ENCODE data around the gene KCNJ10.

KCNJ10 gene

DNA sequence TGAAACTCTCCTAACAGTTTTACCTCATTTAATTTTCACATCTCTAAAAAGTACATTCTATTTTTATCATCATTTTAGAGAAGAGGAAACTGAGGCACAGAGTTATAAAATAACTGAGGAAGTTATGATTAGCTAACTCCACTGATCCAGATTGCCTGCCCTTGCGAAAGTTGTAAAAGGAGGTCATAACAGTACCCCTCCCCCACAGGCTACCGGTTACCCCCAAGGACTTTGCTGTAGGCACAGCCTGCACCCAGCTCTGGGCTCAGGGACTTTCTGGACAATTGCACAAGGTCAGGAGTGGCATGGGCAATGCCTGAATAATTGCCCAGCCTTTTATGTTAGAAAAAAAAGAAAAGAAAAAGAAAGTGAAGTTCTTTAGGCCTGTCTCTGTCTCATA, 60.9 kb downstream of the KCNJ10 start:
- no peaks in the 10 kb centered on the region for H3K9me3 Mint-ChIP-seq
- DNase-seq (no peak), ATAC-seq (no peak)
- peaks cover 6% of the 10 kb centered on the region for H3K27me3 Mint-ChIP-seq
- no peak overlapping the region for H3K27ac Mint-ChIP-seq
- H3K4me1 Mint-ChIP-seq, result no peaks in the 10 kb centered on the region
- H3K4me3 Mint-ChIP-seq, result no peak overlapping the region

- no peaks in the 10 kb centered on the region for H3K27me3 Mint-ChIP-seq
- ATAC-seq, result no peak
- no peaks in the 10 kb centered on the region for H3K4me1 Mint-ChIP-seq
- DNase-seq, result no peak
- no peak overlapping the region for H3K27ac Mint-ChIP-seq
- H3K9me3 Mint-ChIP-seq, result no peaks in the 10 kb centered on the region
- H3K4me3 Mint-ChIP-seq, result no peak overlapping the region
These were observed 62.3 kb downstream of the KCNJ10 start for GRCh38 chr1:160007577-160008200.

DNA sequence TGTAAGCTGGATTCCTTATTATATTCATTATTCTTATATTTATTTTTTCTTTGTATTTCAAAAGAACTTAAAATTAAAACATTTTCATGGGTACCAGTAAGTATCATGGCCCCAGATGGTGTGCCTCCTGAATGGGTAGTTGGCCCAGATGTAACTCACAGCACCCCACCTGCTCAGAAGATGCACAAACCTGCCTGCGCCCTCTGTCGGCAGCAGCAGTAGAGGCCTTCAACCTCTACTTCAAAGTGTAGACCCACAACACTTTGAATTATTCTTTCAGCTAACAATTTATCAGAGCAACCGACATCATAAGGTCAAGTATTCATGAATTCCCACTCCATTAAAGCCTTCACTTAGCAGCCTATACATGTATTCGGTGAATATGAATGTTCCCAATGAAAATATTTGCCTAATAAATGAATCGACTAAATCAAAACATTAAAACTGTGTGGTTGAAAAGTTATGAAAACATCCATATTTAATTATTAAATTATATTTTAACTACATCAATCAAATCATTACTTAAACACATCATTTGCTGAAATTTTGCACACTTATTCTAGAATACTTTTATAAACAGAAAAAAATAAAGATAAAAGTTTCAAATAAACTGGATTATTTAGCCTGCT, 63.5 kb downstream of the KCNJ10 start:
- no peaks in the 10 kb centered on the region for H3K9me3 Mint-ChIP-seq
- no peaks in the 10 kb centered on the region for H3K4me1 Mint-ChIP-seq
- H3K27me3 Mint-ChIP-seq, result no peaks in the 10 kb centered on the region
- DNase-seq (peak; percentile 59 to 75), ATAC-seq (peak; percentile 94)
- no peak overlapping the region for H3K27ac Mint-ChIP-seq
- H3K4me3 Mint-ChIP-seq, result no peak overlapping the region

GRCh38 chr1:160005070-160005469, 64.9 kb downstream of the KCNJ10 start:
- ATAC-seq, result no peak
- Mint-ChIP-seq H3K27me3 (no peaks in the 10 kb centered on the region), H3K27ac (no peak overlapping the region), H3K4me1 (no peaks in the 10 kb centered on the region), H3K9me3 (no peaks in the 10 kb centered on the region), H3K4me3 (no peak overlapping the region)
- no peak for DNase-seq

DNA sequence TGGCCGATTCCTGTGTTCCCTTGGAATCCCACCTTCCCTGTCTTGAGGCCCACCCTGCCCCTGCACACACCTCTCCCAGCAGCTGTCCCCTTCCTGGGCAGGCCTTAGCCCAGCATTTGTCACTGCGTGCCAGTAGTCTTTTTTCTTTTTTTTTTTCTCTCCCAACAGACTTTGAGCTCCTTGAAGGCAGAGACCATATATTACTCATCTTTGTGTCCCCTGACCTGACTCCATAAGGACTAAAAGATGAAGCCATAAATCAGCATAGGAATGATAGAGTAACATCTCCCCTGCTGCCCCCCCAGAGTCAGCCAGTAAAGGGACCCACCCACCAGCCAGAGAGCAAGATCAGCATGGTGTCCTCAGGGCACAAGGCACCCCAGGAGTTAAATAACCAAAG, 65.5 kb downstream of the KCNJ10 start:
- ATAC-seq (no peak), DNase-seq (no peak)
- H3K9me3 Mint-ChIP-seq, result no peaks in the 10 kb centered on the region
- H3K27ac Mint-ChIP-seq, result no peak overlapping the region
- no peaks in the 10 kb centered on the region for H3K4me1 Mint-ChIP-seq
- H3K27me3 Mint-ChIP-seq, result no peaks in the 10 kb centered on the region
- H3K4me3 Mint-ChIP-seq, result no peak overlapping the region

GRCh38 chr1:160004001-160004400, 66.0 kb downstream of the KCNJ10 start:
- no peak overlapping the region for H3K27ac Mint-ChIP-seq
- no peaks in the 10 kb centered on the region for H3K4me1 Mint-ChIP-seq
- no peak for ATAC-seq
- DNase-seq, result no peak
- H3K9me3 Mint-ChIP-seq, result no peaks in the 10 kb centered on the region
- H3K27me3 Mint-ChIP-seq, result no peaks in the 10 kb centered on the region
- no peak overlapping the region for H3K4me3 Mint-ChIP-seq

- H3K4me1 Mint-ChIP-seq, result no peaks in the 10 kb centered on the region
- H3K9me3 Mint-ChIP-seq, result no peaks in the 10 kb centered on the region
- no peak for ATAC-seq
- H3K4me3 Mint-ChIP-seq, result no peak overlapping the region
- no peak overlapping the region for H3K27ac Mint-ChIP-seq
- H3K27me3 Mint-ChIP-seq, result peaks cover 6% of the 10 kb centered on the region
- no peak for DNase-seq
These were observed 68.5 kb downstream of the KCNJ10 start for GRCh38 chr1:160001440-160001839.

DNA sequence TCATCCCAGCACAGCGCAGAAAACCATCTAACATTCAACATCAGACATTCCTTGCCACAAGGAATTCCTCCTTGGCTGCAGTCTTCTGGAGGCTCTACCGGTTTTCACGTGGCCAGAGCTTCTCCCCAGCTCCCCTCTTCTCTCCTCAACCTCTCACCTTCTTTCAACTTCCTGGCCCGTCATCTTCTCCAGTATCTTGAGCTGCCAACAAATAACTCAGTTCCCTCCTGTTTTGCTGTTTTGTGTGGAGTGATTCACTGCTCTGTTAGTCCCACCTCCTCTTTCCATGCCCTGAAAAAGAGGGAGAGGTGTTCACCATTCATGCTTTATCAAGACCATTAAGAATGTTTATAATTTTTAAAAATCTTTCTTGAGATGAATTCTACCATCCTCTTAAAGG, 70.8 kb downstream of the KCNJ10 start:
- Mint-ChIP-seq H3K27me3 (peaks cover 9% of the 10 kb centered on the region), H3K4me3 (no peak overlapping the region), H3K27ac (no peak overlapping the region), H3K9me3 (no peaks in the 10 kb centered on the region), H3K4me1 (no peaks in the 10 kb centered on the region)
- ATAC-seq (no peak), DNase-seq (no peak)

GRCh38 chr1:159996653-159997052, 73.3 kb downstream of the KCNJ10 start:
- Mint-ChIP-seq H3K4me3 (no peak overlapping the region), H3K27me3 (peaks cover 9% of the 10 kb centered on the region), H3K4me1 (no peaks in the 10 kb centered on the region), H3K27ac (no peak overlapping the region), H3K9me3 (no peaks in the 10 kb centered on the region)
- ATAC-seq (no peak), DNase-seq (no peak)

DNA sequence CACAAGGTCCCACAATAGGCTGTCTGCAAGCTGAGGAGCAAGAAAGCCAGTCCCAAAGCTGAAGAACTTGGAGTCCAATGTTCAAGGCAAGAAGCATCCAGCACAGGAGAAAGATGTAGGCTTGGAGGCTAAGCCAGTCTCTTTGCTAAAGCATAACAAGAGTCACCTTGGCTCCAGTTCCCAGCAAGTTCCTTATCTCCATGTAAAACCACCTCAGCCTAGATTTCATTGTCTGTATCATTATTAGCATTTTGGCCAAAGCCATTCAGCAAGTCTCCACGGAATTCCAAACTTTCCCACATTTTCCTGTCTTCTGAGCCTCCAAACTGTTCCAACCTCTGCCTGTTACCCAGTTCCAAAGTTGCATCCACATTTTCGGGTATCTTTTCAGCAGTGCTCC, 75.1 kb downstream of the KCNJ10 start:
- no peaks in the 10 kb centered on the region for H3K9me3 Mint-ChIP-seq
- peaks cover 9% of the 10 kb centered on the region for H3K27me3 Mint-ChIP-seq
- H3K4me1 Mint-ChIP-seq, result no peaks in the 10 kb centered on the region
- H3K4me3 Mint-ChIP-seq, result no peak overlapping the region
- ATAC-seq (no peak), DNase-seq (no peak)
- no peak overlapping the region for H3K27ac Mint-ChIP-seq

DNA sequence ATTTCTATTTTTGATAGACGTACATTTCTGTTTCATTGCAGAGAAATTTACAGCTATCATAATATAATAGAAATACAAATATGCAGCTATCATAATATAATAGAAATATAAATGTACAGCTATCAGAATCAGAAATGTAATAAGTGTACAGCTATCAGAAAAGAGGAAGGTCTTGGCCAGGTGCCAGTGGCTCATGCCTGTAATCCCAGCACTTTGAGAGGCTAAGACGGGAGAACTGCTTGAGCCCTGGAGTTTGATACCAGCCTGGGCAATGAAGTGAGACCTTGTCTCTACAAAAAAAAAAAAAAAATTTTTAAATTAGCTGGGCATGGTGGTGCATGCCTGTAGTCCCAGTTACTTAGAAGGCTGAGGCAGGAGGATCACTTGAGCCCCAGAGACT, 76.0 kb downstream of the KCNJ10 start:
- Mint-ChIP-seq H3K27me3 (peaks cover 9% of the 10 kb centered on the region), H3K4me1 (no peaks in the 10 kb centered on the region), H3K4me3 (no peak overlapping the region), H3K9me3 (no peaks in the 10 kb centered on the region), H3K27ac (no peak overlapping the region)
- ATAC-seq (no peak), DNase-seq (no peak)

- Mint-ChIP-seq H3K27ac (peak overlapping the region in 1 of 2 donors; percentile 65), H3K4me3 (no peak overlapping the region), H3K9me3 (no peaks in the 10 kb centered on the region), H3K4me1 (no peaks in the 10 kb centered on the region), H3K27me3 (peaks cover 19% of the 10 kb centered on the region)
- ATAC-seq (no peak), DNase-seq (no peak)
These were observed 77.8 kb downstream of the KCNJ10 start for GRCh38 chr1:159992161-159992560.

DNA sequence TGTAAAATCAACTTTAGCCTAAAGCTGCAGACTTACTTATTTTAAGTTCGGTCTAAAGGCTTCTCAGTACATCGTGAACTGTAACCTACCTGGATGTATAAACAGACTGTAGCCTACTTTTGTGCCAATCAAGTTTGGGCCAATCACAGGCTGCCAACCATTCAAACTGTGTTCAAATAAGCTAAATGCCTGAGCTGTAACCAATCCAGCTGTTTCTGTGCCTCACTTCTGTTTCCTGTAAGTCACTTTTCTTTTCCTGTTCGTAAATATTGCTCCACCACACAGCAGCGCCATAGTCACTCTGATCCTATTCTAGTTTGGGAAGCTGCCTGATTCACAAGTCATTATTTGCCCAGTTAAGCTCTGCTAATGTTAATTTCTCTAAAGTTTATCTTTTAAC, 78.4 kb downstream of the KCNJ10 start:
- H3K4me3 Mint-ChIP-seq, result peak overlapping the region in 1 of 2 donors; percentile 40
- peak; percentile 74 for ATAC-seq
- no peaks in the 10 kb centered on the region for H3K4me1 Mint-ChIP-seq
- H3K27me3 Mint-ChIP-seq, result peaks cover 18% of the 10 kb centered on the region
- no peaks in the 10 kb centered on the region for H3K9me3 Mint-ChIP-seq
- no peak for DNase-seq
- no peak overlapping the region for H3K27ac Mint-ChIP-seq

DNA sequence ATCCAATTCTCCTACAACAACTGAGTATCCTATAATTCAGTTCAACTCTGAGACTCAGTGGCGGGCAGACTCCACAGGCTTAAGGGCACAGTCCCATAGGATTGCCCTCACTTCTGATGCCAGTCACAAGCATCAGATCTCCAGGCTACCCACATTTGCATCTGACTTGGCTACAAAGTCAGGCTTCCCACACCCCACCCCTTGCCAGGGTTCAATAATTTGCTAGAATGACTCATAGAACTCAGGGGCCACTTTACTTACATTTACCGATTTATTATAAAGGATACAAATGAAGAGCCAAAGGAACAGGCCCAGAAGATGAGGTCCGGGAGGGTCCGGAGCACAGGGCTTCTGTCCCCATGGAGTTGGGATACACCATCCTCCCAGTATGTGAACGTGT, 80.0 kb downstream of the KCNJ10 start:
- ATAC-seq, result no peak
- no peak overlapping the region for H3K4me3 Mint-ChIP-seq
- H3K27me3 Mint-ChIP-seq, result peaks cover 14% of the 10 kb centered on the region
- no peak overlapping the region for H3K27ac Mint-ChIP-seq
- no peaks in the 10 kb centered on the region for H3K4me1 Mint-ChIP-seq
- no peak for DNase-seq
- H3K9me3 Mint-ChIP-seq, result no peaks in the 10 kb centered on the region

GRCh38 chr1:159989581-159989980, 80.4 kb downstream of the KCNJ10 start:
- ATAC-seq (no peak), DNase-seq (no peak)
- no peaks in the 10 kb centered on the region for H3K9me3 Mint-ChIP-seq
- H3K4me1 Mint-ChIP-seq, result no peaks in the 10 kb centered on the region
- no peak overlapping the region for H3K4me3 Mint-ChIP-seq
- peaks cover 14% of the 10 kb centered on the region for H3K27me3 Mint-ChIP-seq
- no peak overlapping the region for H3K27ac Mint-ChIP-seq

DNA sequence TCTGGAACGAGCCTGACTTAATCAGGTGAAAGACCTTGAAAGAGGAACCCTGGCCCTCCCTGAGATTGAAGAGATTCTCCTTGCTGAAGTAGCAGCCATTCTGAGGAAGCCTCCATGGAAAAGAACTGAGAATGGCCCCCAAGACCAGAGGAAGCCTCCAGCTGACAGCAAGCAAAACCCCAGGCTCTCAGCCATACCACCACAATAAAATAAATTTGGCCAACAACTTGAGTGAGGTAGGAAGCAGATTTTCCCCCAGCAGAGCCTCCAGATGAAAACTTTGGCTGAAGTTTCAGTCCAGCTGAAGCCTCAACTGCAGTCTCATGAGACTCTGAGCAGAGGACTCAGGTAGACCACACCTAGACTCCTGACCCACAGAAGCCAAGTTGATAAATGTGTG, 82.0 kb downstream of the KCNJ10 start:
- H3K4me3 Mint-ChIP-seq, result no peak overlapping the region
- no peaks in the 10 kb centered on the region for H3K4me1 Mint-ChIP-seq
- no peaks in the 10 kb centered on the region for H3K9me3 Mint-ChIP-seq
- DNase-seq (no peak), ATAC-seq (no peak)
- no peak overlapping the region for H3K27ac Mint-ChIP-seq
- H3K27me3 Mint-ChIP-seq, result peaks cover 23% of the 10 kb centered on the region

GRCh38 chr1:159987186-159987585, 82.8 kb downstream of the KCNJ10 start:
- ATAC-seq (no peak), DNase-seq (no peak)
- Mint-ChIP-seq H3K4me3 (no peak overlapping the region), H3K27ac (no peak overlapping the region), H3K27me3 (peaks cover 27% of the 10 kb centered on the region), H3K9me3 (no peaks in the 10 kb centered on the region), H3K4me1 (no peaks in the 10 kb centered on the region)
